Smooth muscle cell (in vitro differentiated cells): Measurements from ENCODE around the gene ISCU. TPM values are rescaled to one million over a fixed set of nuclear protein-coding genes. Genes with fewer than 3 reads are reported as not detected.

ENCODE experiments used
- DNase-seq: peaks from one replicate; lab custom pipeline; 2025; ENCODE audit not compliant: unreplicated experiment; lab: John Stamatoyannopoulos, UW
- H2AFZ ChIP-seq: fragments of 200-600 bp; sonication (generic); 2 replicates; pipeline ENCODE4 v1.6.0; 2016; ENCODE audit warnings: antibody characterized with exemption, low read depth, mild to moderate bottlenecking
- H3F3A ChIP-seq: fragments of 200-600 bp; sonication (generic); 2 replicates; pipeline ENCODE4 v1.6.0; 2017; ENCODE audit warnings: antibody characterized with exemption, low read depth
- H3K27ac ChIP-seq: fragments of 200-600 bp; sonication (generic); 2 replicates; pipeline ENCODE4 v1.5.1; 2016; ENCODE audit warnings: low read depth, mild to moderate bottlenecking
- H3K27me3 ChIP-seq: fragments of 200-600 bp; sonication (generic); 2 replicates; pipeline ENCODE4 v1.6.1; 2016; ENCODE audit warnings: low read depth, mild to moderate bottlenecking
- H3K36me3 ChIP-seq: fragments of 200-600 bp; sonication (generic); 2 replicates; pipeline ENCODE4 v1.5.1; 2016; ENCODE audit warnings: low read depth
- H3K4me1 ChIP-seq: fragments of 200-600 bp; sonication (generic); 2 replicates; pipeline ENCODE4 v1.5.1; 2016; ENCODE audit warnings: low read depth
- H3K4me2 ChIP-seq: fragments of 200-600 bp; sonication (generic); 2 replicates; pipeline ENCODE4 v1.6.0; 2016; ENCODE audit warnings: mild to moderate bottlenecking
- H3K4me3 ChIP-seq: fragments of 200-600 bp; sonication (generic); 2 replicates; pipeline ENCODE4 v1.5.1; 2016; ENCODE audit warnings: mild to moderate bottlenecking
- H3K79me2 ChIP-seq: fragments of 200-600 bp; sonication (generic); 2 replicates; pipeline ENCODE4 v1.6.0; 2016; ENCODE audit warnings: low read depth, mild to moderate bottlenecking
- H3K9ac ChIP-seq: fragments of 200-600 bp; sonication (generic); 2 replicates; pipeline ENCODE4 v1.6.0; 2016; ENCODE audit warnings: low read depth
- H3K9me3 ChIP-seq: fragments of 200-600 bp; sonication (generic); replicated peaks from 2 replicates; pipeline ENCODE4 v1.5.1; 2016; ENCODE audit warnings: low read depth
- H4K20me1 ChIP-seq: fragments of 200-600 bp; sonication (generic); 2 replicates; pipeline ENCODE4 v1.6.0; 2016; ENCODE audit warnings: low read depth
- WGBS: methylation state at CpG from one replicate; pipeline ENCODE4 v1.1.7; 2016; ENCODE audit warnings: low lambda C conversion rate; 5-methylcytosine and 5-hydroxymethylcytosine counted together
- polyA plus RNA-seq: library from polyadenylated mRNA; unstranded; fragments of >200 nt; fragmentation: Nextera tagmentation; extraction: Ambion mirVana; gene quantifications from 2 replicates; pipeline ENCODE4 v1.2.1, GENCODE V29; 2016
- total RNA-seq: library from RNA; depleted of rRNA; stranded (reverse); fragments of >200 nt; gene quantifications from 2 replicates; pipeline ENCODE4 v1.2.3, GENCODE V29; 2014
- TF ChIP-seq, protein P1 (sequence below): fragments of 200-600 bp; sonication (generic); IDR thresholded peaks from 2 replicates; pipeline ENCODE4 v1.5.1; 2017; ENCODE audit warnings: borderline replicate concordance, mild to moderate bottlenecking, antibody characterized with exemption; ENCODE audit not compliant: insufficient read depth, poor library complexity, severe bottlenecking

ISCU gene
- total and polyA plus RNA-seq, 2 experiments from 2014 or later = 138 to 140 TPM

DNA sequence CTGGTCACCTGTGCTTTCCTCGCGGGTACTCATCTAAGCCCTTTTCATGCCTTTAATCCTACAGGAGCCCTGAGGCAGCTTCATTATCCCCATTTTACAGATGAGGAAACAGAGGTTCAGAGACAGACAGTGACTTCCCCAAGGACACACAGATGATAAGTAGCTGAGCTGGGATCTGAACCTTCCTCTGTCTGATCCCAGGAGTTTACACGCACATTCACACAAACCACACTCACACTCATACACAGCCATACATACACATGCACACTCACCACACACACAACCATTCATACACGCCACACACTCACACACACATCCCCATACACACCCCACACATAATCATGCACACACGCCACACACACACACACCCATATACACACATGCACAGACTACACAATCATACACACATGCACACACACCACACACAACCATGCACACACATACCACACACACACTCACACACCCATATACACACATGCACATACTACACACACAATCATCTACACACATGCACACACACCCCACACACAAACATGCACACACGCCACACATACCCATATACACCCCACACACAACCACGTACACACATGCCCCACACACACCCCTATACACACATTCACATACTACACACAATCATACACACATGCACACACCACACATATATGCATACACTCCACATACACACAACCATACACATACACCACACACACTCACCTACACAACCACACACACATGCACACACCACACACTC is 32.7 kb downstream of the ISCU start:
- H3K27ac ChIP-seq = no peak overlapping the region
- peaks cover 2% of the 10 kb centered on the region for H3K4me1 ChIP-seq
- H3K79me2 ChIP-seq = peaks cover 38% of the 10 kb centered on the region
- no peak overlapping the region for H2AFZ ChIP-seq
- DNase-seq = no peak
- H3K9ac ChIP-seq = no peak overlapping the region
- H3K27me3 ChIP-seq = no peaks in the 10 kb centered on the region
- H3K4me2 ChIP-seq = peak overlapping the region; percentile 85
- H3K9me3 ChIP-seq = no peaks in the 10 kb centered on the region
- peak overlapping the region; percentile 61 for H3K4me3 ChIP-seq
- no peaks in the 10 kb centered on the region for H3K36me3 ChIP-seq
- TF ChIP-seq, protein P1, sequence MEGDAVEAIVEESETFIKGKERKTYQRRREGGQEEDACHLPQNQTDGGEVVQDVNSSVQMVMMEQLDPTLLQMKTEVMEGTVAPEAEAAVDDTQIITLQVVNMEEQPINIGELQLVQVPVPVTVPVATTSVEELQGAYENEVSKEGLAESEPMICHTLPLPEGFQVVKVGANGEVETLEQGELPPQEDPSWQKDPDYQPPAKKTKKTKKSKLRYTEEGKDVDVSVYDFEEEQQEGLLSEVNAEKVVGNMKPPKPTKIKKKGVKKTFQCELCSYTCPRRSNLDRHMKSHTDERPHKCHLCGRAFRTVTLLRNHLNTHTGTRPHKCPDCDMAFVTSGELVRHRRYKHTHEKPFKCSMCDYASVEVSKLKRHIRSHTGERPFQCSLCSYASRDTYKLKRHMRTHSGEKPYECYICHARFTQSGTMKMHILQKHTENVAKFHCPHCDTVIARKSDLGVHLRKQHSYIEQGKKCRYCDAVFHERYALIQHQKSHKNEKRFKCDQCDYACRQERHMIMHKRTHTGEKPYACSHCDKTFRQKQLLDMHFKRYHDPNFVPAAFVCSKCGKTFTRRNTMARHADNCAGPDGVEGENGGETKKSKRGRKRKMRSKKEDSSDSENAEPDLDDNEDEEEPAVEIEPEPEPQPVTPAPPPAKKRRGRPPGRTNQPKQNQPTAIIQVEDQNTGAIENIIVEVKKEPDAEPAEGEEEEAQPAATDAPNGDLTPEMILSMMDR = no peak
- H3F3A ChIP-seq = no peaks in the 10 kb centered on the region
- WGBS = over 99% methylated on average over 4 of the region's 7 CpGs
- H4K20me1 ChIP-seq = no peaks in the 10 kb centered on the region

DNA sequence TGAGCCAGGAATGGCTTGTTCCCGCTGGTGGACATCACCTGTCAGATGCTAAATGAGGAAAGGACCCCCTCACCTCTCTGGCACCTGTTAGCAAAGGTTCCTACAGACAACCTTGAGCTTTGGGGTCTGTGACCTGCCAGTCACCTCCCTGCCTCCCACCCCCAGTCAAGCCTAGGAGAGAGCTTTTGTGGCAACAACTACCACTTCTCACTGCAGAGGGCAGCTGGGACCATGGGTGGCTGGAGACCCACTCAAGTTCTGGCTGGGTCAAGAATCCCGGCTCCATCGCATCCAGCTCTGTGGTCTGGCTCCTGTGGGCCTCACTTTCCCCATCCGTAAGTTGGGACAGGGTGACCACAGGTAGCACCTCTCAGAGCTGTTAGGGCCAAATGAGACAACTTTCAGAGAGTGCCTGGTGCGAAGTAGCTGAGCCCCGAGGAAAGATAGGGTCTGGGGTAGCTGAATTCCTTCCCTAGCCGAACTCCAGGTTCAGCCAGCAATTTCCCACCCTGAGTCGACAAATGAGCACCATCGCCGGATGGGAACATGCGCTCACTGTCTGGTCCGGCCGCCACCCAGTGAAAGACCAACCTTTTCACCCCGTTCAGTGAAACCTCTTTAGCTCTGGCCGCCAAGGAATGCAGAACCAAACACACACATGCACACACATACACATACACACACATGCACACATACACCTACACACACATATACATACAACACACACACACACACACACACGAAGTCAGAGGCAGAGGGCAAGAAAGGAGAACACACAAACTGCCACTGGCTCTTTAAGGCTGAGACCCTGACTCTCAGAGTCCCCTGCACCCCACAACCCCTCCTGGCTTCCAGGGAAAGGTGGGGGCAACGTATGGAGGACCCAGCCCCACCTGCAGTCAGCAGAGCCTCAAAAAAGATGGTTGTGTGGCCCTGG is 33.6 kb downstream of the ISCU start:
- TF ChIP-seq, protein P1 = no peak
- Histone ChIP-seq H3K36me3 (no peaks in the 10 kb centered on the region), H3F3A (no peaks in the 10 kb centered on the region), H3K4me1 (no peaks in the 10 kb centered on the region), H3K4me2 (peak overlapping the region; percentile 85), H3K27ac (no peak overlapping the region), H3K4me3 (peak overlapping the region; percentile 61), H3K9ac (no peak overlapping the region), H3K27me3 (no peaks in the 10 kb centered on the region), H3K79me2 (peaks cover 38% of the 10 kb centered on the region), H3K9me3 (no peaks in the 10 kb centered on the region), H2AFZ (no peak overlapping the region), H4K20me1 (no peaks in the 10 kb centered on the region)
- no peak for DNase-seq
- WGBS = 90% methylated on average over 16 of the region's 17 CpGs

DNA sequence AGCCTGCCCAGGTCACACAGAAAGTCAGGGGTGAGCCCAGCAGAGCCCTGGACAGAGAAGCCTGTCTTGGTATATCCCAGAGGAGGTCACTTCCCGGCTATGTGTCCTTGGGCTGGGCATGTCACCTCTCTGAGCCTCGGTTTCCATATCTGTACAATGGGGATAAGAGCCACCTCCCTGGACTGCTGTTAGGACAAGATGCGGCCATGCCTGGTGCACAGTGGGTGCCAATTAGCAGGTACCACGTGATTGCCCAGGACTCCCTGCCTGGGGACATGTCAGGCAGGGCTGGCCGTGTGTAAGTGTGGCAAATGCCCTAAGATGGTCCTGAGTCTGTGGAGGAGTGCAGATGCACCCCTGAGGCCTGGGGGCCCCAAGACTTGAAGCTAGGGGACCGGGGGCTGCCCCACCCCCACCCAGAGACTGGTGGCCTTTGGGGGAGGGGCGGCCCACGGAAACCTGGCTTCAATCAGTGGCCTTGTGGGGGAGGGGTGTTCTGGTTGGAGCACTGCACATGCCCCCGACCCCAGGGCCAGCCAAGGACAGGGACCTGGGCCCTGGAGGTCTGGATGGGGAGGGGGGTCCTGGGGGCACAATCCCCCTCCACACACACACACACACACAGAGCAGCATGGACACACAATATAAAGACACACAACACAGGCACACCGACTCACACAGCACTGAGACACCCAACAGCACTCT is 34.6 kb downstream of the ISCU start:
- H3K4me3 ChIP-seq = peak overlapping the region; percentile 61
- H3K4me2 ChIP-seq = peak overlapping the region; percentile 85
- no peaks in the 10 kb centered on the region for H3K4me1 ChIP-seq
- H3K9ac ChIP-seq = no peak overlapping the region
- no peaks in the 10 kb centered on the region for H3K9me3 ChIP-seq
- H3K79me2 ChIP-seq = peaks cover 38% of the 10 kb centered on the region
- H2AFZ ChIP-seq = no peak overlapping the region
- no peaks in the 10 kb centered on the region for H3K27me3 ChIP-seq
- 71% methylated on average over 9 of the region's 10 CpGs for WGBS
- H3F3A ChIP-seq = no peaks in the 10 kb centered on the region
- TF ChIP-seq, protein P1 = no peak
- no peaks in the 10 kb centered on the region for H4K20me1 ChIP-seq
- DNase-seq = no peak
- H3K27ac ChIP-seq = no peak overlapping the region
- no peaks in the 10 kb centered on the region for H3K36me3 ChIP-seq
